Tibial artery (tissue), 4 donors: ENCODE data around the gene EID1.

Source experiments
- DNase-seq, 2 donors: peaks; one replicate each; pipeline ENCODE4 v3.0.0-alpha.2; 2019
- H3K27ac ChIP-seq, 2 donors: fragments of 200-600 bp; sonication (generic) in 1 of 2; 1 replicate in 1 of 2; 2 replicates in 1 of 2; pipeline ENCODE4 v1.5.1; 2018 to 2019; ENCODE audit warnings: mild to moderate bottlenecking in 1 of 2
- H3K27me3 ChIP-seq, 2 donors: fragments of 200-600 bp; sonication (generic) in 1 of 2; one replicate each; pipeline versions ENCODE4 v1.5.1 to v1.6.0; 2016 to 2019
- H3K36me3 ChIP-seq, 3 donors: fragments of 200-600 bp; sonication (generic) in 2 of 3; one replicate each; pipeline ENCODE4 v1.5.1; 2016 to 2019; ENCODE audit warnings: mild to moderate bottlenecking in 2 of 3
- H3K4me1 ChIP-seq, 4 donors: fragments of 200-600 bp; sonication (generic) in 2 of 4; 1 replicate in 3 of 4; 2 replicates in 1 of 4; pipeline ENCODE4 v1.5.1; 2016 to 2019
- H3K4me3 ChIP-seq, 2 donors: fragments of 200-600 bp; sonication (generic) in 1 of 2; 1 replicate in 1 of 2; 2 replicates in 1 of 2; pipeline ENCODE4 v1.5.1; 2018 to 2019; ENCODE audit warnings: mild to moderate bottlenecking in 2 of 2
- H3K9me3 ChIP-seq, 3 donors: fragments of 200-600 bp; sonication (generic) in 1 of 3; one replicate each; pipeline ENCODE4 v1.5.1; 2016 to 2019
- CTCF ChIP-seq, 2 experiments: fragments of 200-600 bp in 1 of 2; fragments of 450-650 bp in 1 of 2; IDR thresholded peaks; one replicate each; pipeline ENCODE4 v1.5.1; 2017 to 2019; ENCODE audit warnings: antibody characterized with exemption in 2 of 2, mild to moderate bottlenecking in 1 of 2, moderate library complexity in 1 of 2
- intact Hi-C: fragments of 100-400 bp; cut with DNase I; formaldehyde crosslinking; loops from one replicate; pipeline ENCODE4 v1.15.0; 2023; ENCODE audit warnings: low total_unique reads

EID1 gene

GRCh38 chr15:48913141-48913540 lies 35.2 kb downstream of the EID1 start:
- Histone ChIP-seq H3K4me1 (no peaks in the 10 kb centered on the region), H3K36me3 (no peaks in the 10 kb centered on the region), H3K9me3 (no peaks in the 10 kb centered on the region), H3K27me3 (no peaks in the 10 kb centered on the region), H3K27ac (no peak overlapping the region), H3K4me3 (no peak overlapping the region)
- intact Hi-C loops, result no loop called here
- DNase-seq, result no peak
- TF ChIP-seq CTCF (IDR thresholded peaks at IDR 0.05), result no peak

- intact Hi-C loops, result no loop called here
Observed at GRCh38 chr15:48914717-48915116, 36.8 kb downstream of the EID1 start.

GRCh38 chr15:48915861-48916260 lies 37.9 kb downstream of the EID1 start:
- Histone ChIP-seq H3K9me3 (no peaks in the 10 kb centered on the region), H3K4me1 (no peaks in the 10 kb centered on the region), H3K4me3 (no peak overlapping the region), H3K27me3 (no peaks in the 10 kb centered on the region), H3K27ac (no peak overlapping the region), H3K36me3 (no peaks in the 10 kb centered on the region)
- no peak for DNase-seq
- TF ChIP-seq CTCF (IDR thresholded peaks at IDR 0.05), result no peak
- intact Hi-C loops, result no loop called here

More at GRCh38 chr15:48914717-48915116, 36.8 kb downstream of the EID1 start:
- Histone ChIP-seq H3K9me3 (no peaks in the 10 kb centered on the region), H3K27ac (no peak overlapping the region), H3K4me1 (no peaks in the 10 kb centered on the region), H3K36me3 (no peaks in the 10 kb centered on the region), H3K27me3 (no peaks in the 10 kb centered on the region), H3K4me3 (no peak overlapping the region)
- no peak for DNase-seq
- no peak for TF ChIP-seq CTCF (IDR thresholded peaks at IDR 0.05)

- H3K27ac ChIP-seq, result no peak overlapping the region
- no peak for TF ChIP-seq CTCF (IDR thresholded peaks at IDR 0.05)
- no peak for DNase-seq
- intact Hi-C loops, result no loop called here
- H3K36me3 ChIP-seq, result no peaks in the 10 kb centered on the region
- no peaks in the 10 kb centered on the region for H3K27me3 ChIP-seq
- no peaks in the 10 kb centered on the region for H3K4me1 ChIP-seq
- no peaks in the 10 kb centered on the region for H3K9me3 ChIP-seq
- H3K4me3 ChIP-seq, result no peak overlapping the region
Observed at GRCh38 chr15:48916721-48917120, 38.8 kb downstream of the EID1 start.

GRCh38 chr15:48922046-48922445 lies 44.1 kb downstream of the EID1 start:
- Histone ChIP-seq H3K27ac (no peak overlapping the region), H3K36me3 (no peaks in the 10 kb centered on the region), H3K9me3 (no peaks in the 10 kb centered on the region), H3K27me3 (no peaks in the 10 kb centered on the region), H3K4me3 (no peak overlapping the region), H3K4me1 (peaks cover 0 to 6% (median 0%) of the 10 kb centered on the region in 4 donors)
- TF ChIP-seq CTCF (IDR thresholded peaks at IDR 0.05), result no peak
- DNase-seq, result no peak
- intact Hi-C loops, result no loop called here
